Parathyroid adenoma (tissue), 2 donors: ENCODE measurements around the gene UBAC1.

ENCODE experiments used
- H2AFZ ChIP-seq: fragments of 300-600 bp; sonication (generic); one replicate; pipeline ENCODE4 v1.7.0; 2017; ENCODE audit warnings: antibody characterized with exemption, mild to moderate bottlenecking
- H3K27ac ChIP-seq: fragments of 300-600 bp; sonication (generic); one replicate; pipeline ENCODE4 v1.7.0; 2017
- H3K27me3 ChIP-seq: fragments of 300-600 bp; sonication (generic); one replicate; pipeline ENCODE4 v1.7.0; 2017; ENCODE audit warnings: low read length; ENCODE audit not compliant: control insufficient read depth, insufficient read depth
- H3K36me3 ChIP-seq: fragments of 300-600 bp; sonication (generic); one replicate; pipeline ENCODE4 v1.7.0; 2017; ENCODE audit warnings: low read length; ENCODE audit not compliant: control insufficient read depth, insufficient read depth
- H3K4me1 ChIP-seq: fragments of 300-600 bp; sonication (generic); one replicate; pipeline ENCODE4 v1.7.0; 2017; ENCODE audit warnings: control low read depth
- H3K4me2 ChIP-seq: fragments of 300-600 bp; sonication (generic); one replicate; pipeline ENCODE4 v1.7.0; 2017; ENCODE audit warnings: low read length
- H3K4me3 ChIP-seq: fragments of 300-600 bp; sonication (generic); one replicate; pipeline ENCODE4 v1.7.0; 2017; ENCODE audit warnings: low read depth, low read length
- H3K79me2 ChIP-seq: fragments of 300-600 bp; sonication (generic); one replicate; pipeline ENCODE4 v1.7.0; 2017; ENCODE audit warnings: control low read depth
- H3K9ac ChIP-seq: fragments of 300-600 bp; sonication (generic); one replicate; pipeline ENCODE4 v1.7.0; 2017; ENCODE audit warnings: mild to moderate bottlenecking
- H3K9me3 ChIP-seq: fragments of 300-600 bp; sonication (generic); one replicate; pipeline ENCODE4 v1.7.0; 2017; ENCODE audit warnings: low read length; ENCODE audit not compliant: control insufficient read depth
- TF ChIP-seq, protein P1 (sequence below): fragments of 300-600 bp; sonication (generic); IDR thresholded peaks from one replicate; pipeline ENCODE4 v1.7.0; 2017; ENCODE audit warnings: antibody characterized with exemption, mild to moderate bottlenecking
- donor health status: primary hyperparathyroidism.

The UBAC1 gene

DNA sequence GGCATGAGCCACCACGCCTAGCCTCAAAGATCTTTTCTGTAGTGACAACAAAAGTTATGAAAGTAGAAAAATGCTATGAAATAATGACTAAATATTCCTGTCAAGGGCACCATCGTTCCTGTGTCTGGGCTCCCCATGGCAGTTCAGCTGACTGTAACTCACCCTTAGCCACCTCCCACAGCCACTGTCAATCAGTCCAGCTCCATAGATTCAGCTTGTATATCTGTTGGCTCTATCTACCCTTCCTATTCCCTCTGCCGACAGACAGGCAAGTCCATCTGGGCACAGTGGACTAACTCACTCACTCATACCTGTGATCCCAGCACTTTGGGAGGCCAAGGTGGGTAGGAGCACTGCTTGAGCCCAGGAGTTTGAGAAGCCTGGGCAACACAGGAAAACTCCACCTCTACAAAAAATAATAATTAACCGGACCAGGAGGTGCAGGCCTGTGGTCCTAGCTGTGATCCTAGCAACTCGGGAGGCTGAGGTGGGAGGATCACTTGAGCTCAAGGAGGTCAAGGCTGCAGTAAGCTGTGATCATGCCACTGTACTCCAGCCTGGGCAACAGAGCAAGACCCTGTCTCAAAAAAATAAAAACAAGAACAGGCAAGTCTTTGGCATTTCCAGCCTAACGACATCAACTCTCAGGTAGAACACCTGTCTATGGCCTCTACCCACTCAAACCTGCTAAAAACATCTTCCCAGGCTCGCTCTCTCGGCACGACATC is 60.0 kb downstream of the UBAC1 start:
- TF ChIP-seq, protein P1, sequence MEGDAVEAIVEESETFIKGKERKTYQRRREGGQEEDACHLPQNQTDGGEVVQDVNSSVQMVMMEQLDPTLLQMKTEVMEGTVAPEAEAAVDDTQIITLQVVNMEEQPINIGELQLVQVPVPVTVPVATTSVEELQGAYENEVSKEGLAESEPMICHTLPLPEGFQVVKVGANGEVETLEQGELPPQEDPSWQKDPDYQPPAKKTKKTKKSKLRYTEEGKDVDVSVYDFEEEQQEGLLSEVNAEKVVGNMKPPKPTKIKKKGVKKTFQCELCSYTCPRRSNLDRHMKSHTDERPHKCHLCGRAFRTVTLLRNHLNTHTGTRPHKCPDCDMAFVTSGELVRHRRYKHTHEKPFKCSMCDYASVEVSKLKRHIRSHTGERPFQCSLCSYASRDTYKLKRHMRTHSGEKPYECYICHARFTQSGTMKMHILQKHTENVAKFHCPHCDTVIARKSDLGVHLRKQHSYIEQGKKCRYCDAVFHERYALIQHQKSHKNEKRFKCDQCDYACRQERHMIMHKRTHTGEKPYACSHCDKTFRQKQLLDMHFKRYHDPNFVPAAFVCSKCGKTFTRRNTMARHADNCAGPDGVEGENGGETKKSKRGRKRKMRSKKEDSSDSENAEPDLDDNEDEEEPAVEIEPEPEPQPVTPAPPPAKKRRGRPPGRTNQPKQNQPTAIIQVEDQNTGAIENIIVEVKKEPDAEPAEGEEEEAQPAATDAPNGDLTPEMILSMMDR: no peak
- Histone ChIP-seq H3K79me2 (peaks cover 43% of the 10 kb centered on the region), H3K36me3 (no peaks in the 10 kb centered on the region), H3K9ac (no peak overlapping the region), H2AFZ (no peak overlapping the region), H3K4me1 (no peaks in the 10 kb centered on the region), H3K27ac (no peak overlapping the region), H3K27me3 (no peaks in the 10 kb centered on the region), H3K4me2 (no peak overlapping the region), H3K4me3 (no peak overlapping the region), H3K9me3 (no peaks in the 10 kb centered on the region)

DNA sequence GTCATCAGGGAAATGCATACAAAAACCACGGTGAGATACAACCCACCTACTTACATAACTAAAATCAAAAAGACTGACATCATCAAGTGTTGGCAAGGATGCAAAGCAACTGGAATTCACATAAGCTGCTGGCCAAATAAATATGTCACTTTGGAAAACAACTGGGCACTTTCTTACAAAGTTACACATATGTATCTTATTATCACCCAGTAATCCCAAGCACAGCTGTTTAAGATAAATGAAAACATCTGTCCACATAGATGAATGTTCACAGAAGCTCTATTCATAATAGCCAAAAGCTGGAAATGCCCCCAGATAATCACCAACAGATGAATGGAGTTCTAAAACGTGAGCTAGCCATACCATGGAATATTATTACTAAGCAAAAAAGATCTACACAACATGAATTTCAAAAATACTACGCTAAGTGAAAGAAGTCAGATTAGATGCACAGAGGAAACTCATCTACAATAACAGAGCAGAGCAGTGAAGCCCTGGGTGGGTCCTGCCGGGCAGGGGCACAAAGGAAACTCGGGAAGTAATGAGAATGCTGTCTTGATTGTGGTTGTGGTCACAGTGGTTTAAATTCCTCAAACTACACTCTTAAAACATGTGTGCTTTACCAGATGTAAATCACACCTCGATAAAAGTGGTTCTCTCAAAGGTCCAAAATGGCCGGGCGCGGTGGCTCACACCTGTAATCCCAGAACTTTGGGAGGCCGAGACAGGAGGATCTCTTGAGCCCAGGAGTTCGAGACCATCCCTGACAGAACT is 62.4 kb downstream of the UBAC1 start:
- H3K4me3 ChIP-seq: no peak overlapping the region

DNA sequence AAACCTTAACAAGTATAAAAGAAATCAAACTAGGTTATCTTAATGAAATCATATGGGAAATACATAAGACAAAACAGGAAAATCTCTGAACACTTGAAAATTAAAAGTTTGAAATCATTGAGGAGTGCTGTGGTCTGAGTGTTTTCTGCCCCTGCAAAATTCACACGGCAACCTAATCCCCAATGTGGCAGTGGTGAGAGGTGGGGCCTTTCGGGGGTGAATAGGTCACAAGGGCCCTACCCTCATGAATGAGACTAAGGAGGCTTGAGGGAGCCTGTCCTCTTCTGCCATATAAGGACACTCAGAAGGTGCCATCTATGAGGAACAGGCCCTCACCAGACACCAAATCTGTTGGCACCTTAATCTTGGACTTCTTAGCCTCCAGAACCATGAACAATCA is 64.5 kb downstream of the UBAC1 start:
- Histone ChIP-seq H3K4me2 (no peak overlapping the region), H3K27me3 (no peaks in the 10 kb centered on the region), H3K4me1 (no peaks in the 10 kb centered on the region), H3K79me2 (peaks cover 36% of the 10 kb centered on the region), H3K27ac (no peak overlapping the region), H3K9ac (no peak overlapping the region), H3K9me3 (no peaks in the 10 kb centered on the region), H3K36me3 (no peaks in the 10 kb centered on the region), H3K4me3 (no peak overlapping the region), H2AFZ (no peak overlapping the region)
- TF ChIP-seq, protein P1: no peak

More for the DNA sequence above, 62.4 kb downstream of the UBAC1 start:
- Histone ChIP-seq H3K4me1 (no peaks in the 10 kb centered on the region), H3K9me3 (no peaks in the 10 kb centered on the region), H2AFZ (no peak overlapping the region), H3K27ac (no peak overlapping the region), H3K4me2 (no peak overlapping the region), H3K27me3 (no peaks in the 10 kb centered on the region), H3K9ac (no peak overlapping the region), H3K36me3 (no peaks in the 10 kb centered on the region), H3K79me2 (peaks cover 44% of the 10 kb centered on the region)
- TF ChIP-seq, protein P1: no peak

DNA sequence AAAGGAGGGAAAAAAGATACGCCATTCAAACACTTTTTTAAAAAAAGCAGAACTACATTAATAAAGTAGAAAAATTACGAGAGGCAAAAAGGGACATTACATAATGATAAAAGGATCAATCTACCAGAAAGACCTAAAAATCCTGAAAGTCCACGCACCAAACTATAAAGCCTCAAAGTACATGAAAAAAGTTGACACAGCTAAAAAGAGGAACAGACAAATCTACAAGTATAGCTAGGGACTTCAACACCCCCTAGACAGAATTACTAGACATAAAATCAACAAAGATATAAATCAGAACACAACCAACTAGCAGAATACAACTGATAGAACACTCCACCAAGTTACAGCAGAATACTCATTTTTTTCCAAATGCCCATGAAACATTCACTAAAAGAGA is 65.0 kb downstream of the UBAC1 start:
- Histone ChIP-seq H3K36me3 (no peaks in the 10 kb centered on the region), H3K27ac (no peak overlapping the region), H3K9ac (no peak overlapping the region), H3K27me3 (no peaks in the 10 kb centered on the region), H3K4me3 (no peak overlapping the region), H3K4me2 (no peak overlapping the region), H2AFZ (no peak overlapping the region), H3K9me3 (no peaks in the 10 kb centered on the region), H3K79me2 (peaks cover 37% of the 10 kb centered on the region), H3K4me1 (no peaks in the 10 kb centered on the region)
- TF ChIP-seq, protein P1: no peak
